NCI-H345 treated with DMSO at 0.1 percent for 48 hours (cell line): Measurements from ENCODE around the gene SPRN.
"Not testable (repeated sequence)": the region's sequence is repeated elsewhere in the genome, so short reads cannot be mapped to it uniquely, and the experiment has no call there.

ENCODE experiments used
- DNase-seq: peaks from one replicate; lab custom pipeline; 2025; ENCODE audit not compliant: unreplicated experiment; lab: John Stamatoyannopoulos, UW

SPRN gene

DNA sequence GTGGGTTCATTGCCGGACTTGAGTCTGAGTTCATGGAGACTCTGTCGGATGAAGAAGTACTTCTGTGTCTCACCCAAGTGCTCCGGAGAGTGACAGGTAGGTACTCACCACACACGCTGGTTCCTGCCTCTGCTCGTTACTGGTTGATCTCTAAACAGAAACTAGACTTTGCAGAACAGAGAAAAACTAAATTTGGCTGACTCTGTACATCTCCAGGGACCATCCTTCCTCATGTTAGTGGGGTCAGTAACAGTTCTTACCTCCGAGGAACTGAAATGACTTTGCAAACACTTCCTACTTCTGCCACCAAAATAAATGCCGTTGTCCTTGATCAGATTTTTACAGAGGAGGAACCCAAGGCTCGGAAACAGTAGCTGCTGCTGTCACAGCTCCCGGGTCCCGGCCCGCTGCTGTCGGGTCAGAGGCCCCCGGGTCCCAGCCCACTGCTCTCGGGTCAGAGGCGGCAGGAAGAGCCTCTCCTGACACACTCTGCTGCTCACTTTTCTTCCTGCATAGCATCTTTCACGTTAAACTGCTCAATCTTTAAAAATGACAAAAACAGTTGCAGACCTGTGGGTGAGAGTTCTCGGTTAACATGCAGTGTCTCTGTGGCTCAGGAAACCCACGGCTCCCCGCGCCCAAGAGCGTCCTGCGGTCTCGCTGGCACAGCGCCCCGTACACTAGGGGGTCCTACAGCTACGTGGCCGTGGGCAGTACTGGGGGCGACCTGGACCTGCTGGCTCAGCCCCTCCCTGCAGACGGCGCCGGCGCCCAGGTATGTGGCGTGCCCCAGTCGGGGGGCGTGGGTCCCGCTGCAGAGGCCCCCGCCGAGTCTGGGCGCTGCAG is 35.2 kb downstream of the SPRN start:
- no peak for DNase-seq

- no peak for DNase-seq
Observed at GRCh38 chr10:133388236-133388972, 36.0 kb downstream of the SPRN start.

- not testable (repeated sequence) for DNase-seq
Observed at GRCh38 chr10:133386951-133387350, 37.5 kb downstream of the SPRN start.

DNA sequence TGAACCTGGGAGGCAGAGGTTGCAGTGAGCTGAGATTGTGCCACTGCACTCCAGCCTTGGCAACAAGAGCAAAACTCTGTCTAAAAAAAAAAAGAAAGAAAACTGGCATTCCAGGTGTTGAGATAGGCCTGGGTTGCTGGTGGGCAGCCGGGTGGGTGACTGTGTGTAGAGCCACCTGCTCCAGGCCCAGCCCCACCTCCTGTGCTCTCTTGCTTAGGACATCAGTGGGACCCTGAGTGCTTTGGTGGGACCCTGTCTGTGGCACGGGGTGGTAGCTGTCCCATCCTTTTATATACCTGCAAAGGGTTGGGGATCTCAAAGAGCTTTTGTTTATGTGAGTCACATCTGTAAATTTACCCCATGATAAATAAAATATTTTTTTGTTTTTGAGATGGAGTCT is 39.2 kb downstream of the SPRN start:
- DNase-seq = no peak

- no peak for DNase-seq
Observed at GRCh38 chr10:133384071-133384470, 40.4 kb downstream of the SPRN start.

- DNase-seq = no peak
Observed at GRCh38 chr10:133383551-133383950, 40.9 kb downstream of the SPRN start.

- no peak for DNase-seq
Observed at GRCh38 chr10:133381036-133381435, 43.4 kb downstream of the SPRN start.

DNA sequence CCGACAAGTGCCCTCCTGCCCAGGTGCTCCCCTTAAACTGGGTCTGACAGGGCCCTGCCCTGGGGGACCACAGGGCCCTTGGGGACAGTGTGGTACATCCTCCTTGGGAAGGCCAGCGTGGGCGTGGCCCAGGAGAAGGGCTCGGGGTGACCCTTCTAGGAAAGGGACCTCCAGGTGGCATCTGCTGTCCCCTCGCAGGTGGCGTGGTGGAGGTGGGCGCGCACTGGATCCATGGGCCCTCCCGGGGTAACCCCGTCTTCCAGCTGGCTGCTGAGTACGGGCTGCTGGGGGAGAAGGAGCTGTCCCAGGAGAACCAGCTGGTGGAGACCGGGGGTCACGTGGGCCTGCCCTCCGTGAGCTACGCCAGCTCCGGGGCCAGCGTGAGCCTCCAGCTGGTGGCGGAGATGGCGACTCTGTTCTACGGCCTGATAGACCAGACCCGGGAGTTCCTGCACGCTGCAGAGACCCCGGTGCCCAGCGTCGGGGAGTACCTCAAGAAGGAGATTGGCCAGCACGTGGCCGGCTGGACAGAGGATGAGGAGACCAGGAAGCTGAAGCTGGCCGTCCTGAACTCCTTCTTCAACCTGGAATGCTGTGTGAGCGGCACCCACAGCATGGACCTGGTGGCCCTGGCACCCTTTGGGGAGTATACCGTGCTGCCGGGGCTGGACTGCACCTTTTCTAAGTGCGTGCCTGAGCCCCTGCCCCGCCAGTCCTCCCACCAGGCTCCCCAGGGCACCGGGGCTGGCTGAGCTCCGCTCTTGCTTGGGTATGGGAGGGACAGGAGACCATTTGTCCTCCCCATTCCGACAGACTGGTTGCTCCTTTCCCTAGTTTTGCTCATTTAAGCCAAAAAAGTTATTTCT is 44.4 kb downstream of the SPRN start:
- DNase-seq = no peak

- no peak for DNase-seq
Observed at GRCh38 chr10:133379152-133379800, 45.1 kb downstream of the SPRN start, which contains the start of gene PAOX. Gene PAOX (plus strand): TSS chr10:133379262. CDS start chr10:133379317, 55 bp downstream.

GRCh38 chr10:133378251-133379096 is 46.0 kb downstream of the SPRN start:
- peak; percentile 14 for DNase-seq

DNA sequence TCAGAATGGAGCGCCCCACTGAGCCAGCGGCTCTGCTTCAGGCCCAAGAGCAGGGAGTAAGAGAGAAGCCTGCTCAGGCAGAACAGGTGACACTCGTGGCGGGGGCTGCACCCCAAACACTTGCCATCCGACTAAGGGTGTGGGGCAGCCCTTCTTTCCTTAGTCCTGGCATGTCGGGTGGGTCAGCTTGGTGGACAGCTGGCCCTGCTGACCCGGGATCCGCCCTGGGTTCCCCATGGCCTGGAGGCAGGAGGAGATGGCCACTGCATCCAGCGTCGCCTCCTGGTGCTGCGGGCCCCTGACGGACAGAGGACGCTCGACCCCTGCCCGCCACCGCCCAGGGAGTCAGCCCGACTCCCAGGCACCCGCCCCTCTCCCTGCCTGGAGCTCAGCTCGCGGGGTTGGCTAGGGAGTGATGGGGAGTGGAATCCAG is 46.6 kb downstream of the SPRN start:
- no peak for DNase-seq

- no peak for DNase-seq
Observed at GRCh38 chr10:133377025-133377817, 47.2 kb downstream of the SPRN start.

- not testable (repeated sequence) for DNase-seq
Observed at GRCh38 chr10:133376183-133376582, 48.2 kb downstream of the SPRN start.

DNA sequence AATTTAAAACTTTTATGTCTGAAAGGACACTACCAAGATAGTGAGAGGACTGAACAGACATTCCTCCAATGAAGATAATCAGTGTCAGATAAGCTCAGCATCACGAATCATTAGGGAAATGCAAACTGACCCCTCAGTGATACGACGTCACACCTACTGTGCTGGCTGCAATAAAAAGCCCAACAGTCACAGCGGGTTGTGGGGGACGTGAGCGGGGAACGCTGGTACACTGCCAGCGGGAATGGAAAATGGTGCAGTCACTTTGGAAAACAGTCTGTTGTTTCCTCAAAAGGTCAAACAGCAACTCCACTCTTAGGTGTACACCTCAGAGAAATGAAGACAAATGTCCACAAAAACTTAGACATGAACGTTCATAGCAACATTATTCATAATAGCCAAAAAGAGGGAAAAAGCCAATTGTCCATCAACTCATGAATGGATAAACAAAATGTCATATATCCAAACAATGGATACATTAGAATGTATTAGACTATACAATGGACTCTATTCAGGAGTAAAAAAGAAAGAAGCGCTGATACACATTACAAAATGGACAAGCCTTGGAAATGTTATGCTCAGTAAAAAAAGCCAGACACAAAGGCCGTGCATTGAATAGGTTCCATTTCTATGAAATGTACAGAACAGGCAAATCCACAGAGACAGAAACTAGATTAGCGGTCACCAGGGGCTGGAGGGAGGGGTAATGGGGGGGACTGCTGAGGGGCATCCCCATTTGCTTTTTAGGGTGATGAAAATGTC is 48.9 kb downstream of the SPRN start:
- no peak for DNase-seq

GRCh38 chr10:133373174-133374090 is 51.0 kb downstream of the SPRN start, which contains the start of gene ECHS1:
Gene ECHS1 (minus strand): TSS chr10:133373354. CDS start chr10:133373333, 21 bp downstream.
- peak; percentile 74 for DNase-seq

GRCh38 chr10:133372507-133372906 is 51.9 kb downstream of the SPRN start:
- no peak for DNase-seq
